ENCODE data around the gene OTP.
A peak's percentile ranks its signal among the peaks of the same experiment; 100 is the strongest.

The OTP gene

DNA sequence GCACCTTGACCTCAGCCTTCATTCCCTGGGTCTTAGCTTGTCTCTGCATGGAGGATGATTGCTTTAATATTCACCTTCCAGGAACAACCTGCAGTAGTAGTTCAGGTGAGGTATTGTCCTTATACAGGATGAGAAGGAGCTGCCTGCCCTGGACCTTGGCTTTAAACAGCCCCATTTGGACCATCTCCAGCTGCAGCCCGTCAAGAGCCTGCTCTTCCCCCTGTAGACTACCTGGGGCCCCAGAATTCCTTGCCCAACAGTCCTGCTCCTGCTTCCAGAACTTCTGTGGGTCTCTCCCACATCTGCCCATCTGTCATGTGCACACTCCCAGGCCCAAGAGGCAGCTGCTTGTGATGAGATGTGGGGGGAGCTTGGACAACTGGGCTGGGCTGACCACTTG, 12.2 kb upstream of the OTP start:
- no peak overlapping the region for H3K9ac ChIP-seq
- no peaks in the 10 kb centered on the region for H3K79me2 ChIP-seq
- no peaks in the 10 kb centered on the region for H3K27me3 ChIP-seq (ENCODE audit: control insufficient read depth, insufficient read depth, low read length)
- H3K4me3 ChIP-seq (ENCODE audit: low read depth, low read length): no peak overlapping the region
- H3K36me3 ChIP-seq (ENCODE audit: control insufficient read depth, insufficient read depth, low read length): no peaks in the 10 kb centered on the region
- H3K27ac ChIP-seq: no peak overlapping the region
- no peaks in the 10 kb centered on the region for H3K9me3 ChIP-seq (ENCODE audit: control insufficient read depth, low read length)
- H3K4me1 ChIP-seq: no peaks in the 10 kb centered on the region
- no peak overlapping the region for H3K4me2 ChIP-seq (ENCODE audit: low read length)
- H2AFZ ChIP-seq: no peak overlapping the region
- TF ChIP-seq, protein P1, sequence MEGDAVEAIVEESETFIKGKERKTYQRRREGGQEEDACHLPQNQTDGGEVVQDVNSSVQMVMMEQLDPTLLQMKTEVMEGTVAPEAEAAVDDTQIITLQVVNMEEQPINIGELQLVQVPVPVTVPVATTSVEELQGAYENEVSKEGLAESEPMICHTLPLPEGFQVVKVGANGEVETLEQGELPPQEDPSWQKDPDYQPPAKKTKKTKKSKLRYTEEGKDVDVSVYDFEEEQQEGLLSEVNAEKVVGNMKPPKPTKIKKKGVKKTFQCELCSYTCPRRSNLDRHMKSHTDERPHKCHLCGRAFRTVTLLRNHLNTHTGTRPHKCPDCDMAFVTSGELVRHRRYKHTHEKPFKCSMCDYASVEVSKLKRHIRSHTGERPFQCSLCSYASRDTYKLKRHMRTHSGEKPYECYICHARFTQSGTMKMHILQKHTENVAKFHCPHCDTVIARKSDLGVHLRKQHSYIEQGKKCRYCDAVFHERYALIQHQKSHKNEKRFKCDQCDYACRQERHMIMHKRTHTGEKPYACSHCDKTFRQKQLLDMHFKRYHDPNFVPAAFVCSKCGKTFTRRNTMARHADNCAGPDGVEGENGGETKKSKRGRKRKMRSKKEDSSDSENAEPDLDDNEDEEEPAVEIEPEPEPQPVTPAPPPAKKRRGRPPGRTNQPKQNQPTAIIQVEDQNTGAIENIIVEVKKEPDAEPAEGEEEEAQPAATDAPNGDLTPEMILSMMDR (IDR thresholded peaks at IDR 0.05): no peak

GRCh38 chr5:77649776-77650175, 11.3 kb upstream of the OTP start:
- H3K9ac ChIP-seq: no peak overlapping the region

GRCh38 chr5:77645995-77646639, 7.6 kb upstream of the OTP start:
- Histone ChIP-seq H2AFZ (no peak overlapping the region), H3K27me3 (ENCODE audit: control insufficient read depth, insufficient read depth, low read length) (peaks cover 25% of the 10 kb centered on the region), H3K4me1 (no peaks in the 10 kb centered on the region), H3K9ac (no peak overlapping the region), H3K4me2 (ENCODE audit: low read length) (no peak overlapping the region), H3K27ac (no peak overlapping the region), H3K36me3 (ENCODE audit: control insufficient read depth, insufficient read depth, low read length) (no peaks in the 10 kb centered on the region), H3K79me2 (no peaks in the 10 kb centered on the region), H3K9me3 (ENCODE audit: control insufficient read depth, low read length) (no peaks in the 10 kb centered on the region), H3K4me3 (ENCODE audit: low read depth, low read length) (no peak overlapping the region)
- TF ChIP-seq, protein P1 (IDR thresholded peaks at IDR 0.05): no peak

More at GRCh38 chr5:77649776-77650175, 11.3 kb upstream of the OTP start:
- no peaks in the 10 kb centered on the region for H3K4me1 ChIP-seq
- no peak overlapping the region for H2AFZ ChIP-seq
- H3K9me3 ChIP-seq (ENCODE audit: control insufficient read depth, low read length): no peaks in the 10 kb centered on the region
- H3K27me3 ChIP-seq (ENCODE audit: control insufficient read depth, insufficient read depth, low read length): no peaks in the 10 kb centered on the region
- H3K4me3 ChIP-seq (ENCODE audit: low read depth, low read length): no peak overlapping the region
- no peaks in the 10 kb centered on the region for H3K79me2 ChIP-seq
- no peak overlapping the region for H3K4me2 ChIP-seq (ENCODE audit: low read length)
- no peaks in the 10 kb centered on the region for H3K36me3 ChIP-seq (ENCODE audit: control insufficient read depth, insufficient read depth, low read length)
- H3K27ac ChIP-seq: no peak overlapping the region
- TF ChIP-seq, protein P1 (IDR thresholded peaks at IDR 0.05): no peak

DNA sequence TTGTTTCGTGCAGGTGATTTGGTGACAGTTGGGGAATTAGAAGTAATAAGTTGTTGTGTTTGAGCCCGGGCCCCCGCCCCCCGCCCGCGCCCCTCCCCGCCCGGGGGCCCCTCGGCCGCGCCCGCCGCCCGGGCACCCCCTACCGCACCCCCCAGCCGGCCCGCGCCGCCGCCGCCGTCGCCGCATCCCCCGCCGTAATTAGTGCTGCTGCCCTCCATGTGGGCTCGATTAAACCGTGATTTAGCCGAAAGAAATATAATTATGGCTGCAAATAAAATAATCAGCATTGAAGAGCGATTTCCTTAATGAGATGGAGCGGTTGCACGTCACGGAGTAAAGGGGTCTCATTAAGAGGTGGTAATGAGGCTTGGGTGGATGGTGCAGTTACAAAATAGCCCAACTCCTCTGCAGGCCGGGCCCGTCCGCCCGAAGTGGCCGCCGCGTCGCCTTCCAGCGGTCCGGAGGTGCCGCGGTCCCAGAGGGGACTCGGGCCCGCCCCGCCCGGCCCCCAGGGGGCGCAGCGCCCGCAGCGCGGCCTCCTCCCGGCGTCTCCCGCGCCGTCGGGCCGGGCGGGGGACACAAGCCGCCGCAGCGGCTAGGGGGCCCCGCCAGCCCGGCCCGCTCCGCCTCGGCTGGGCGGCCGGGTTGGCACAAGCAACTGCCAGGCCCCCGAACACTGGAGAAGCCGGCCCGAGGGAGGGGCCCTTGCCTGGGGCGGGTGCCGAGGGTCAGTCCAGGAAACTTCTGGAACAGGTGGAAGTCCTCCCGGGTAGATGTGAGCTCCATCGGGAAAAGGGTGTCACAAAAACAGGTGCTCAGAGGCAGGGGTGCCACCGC, 6.9 kb upstream of the OTP start:
- TF ChIP-seq, protein P1 (IDR thresholded peaks at IDR 0.05): no peak
- peaks cover 27% of the 10 kb centered on the region for H3K27me3 ChIP-seq (ENCODE audit: control insufficient read depth, insufficient read depth, low read length)
- H2AFZ ChIP-seq: peak overlapping the region; percentile 45
- H3K36me3 ChIP-seq (ENCODE audit: control insufficient read depth, insufficient read depth, low read length): no peaks in the 10 kb centered on the region
- H3K79me2 ChIP-seq: no peaks in the 10 kb centered on the region
- H3K9me3 ChIP-seq (ENCODE audit: control insufficient read depth, low read length): no peaks in the 10 kb centered on the region
- H3K4me3 ChIP-seq (ENCODE audit: low read depth, low read length): no peak overlapping the region
- no peak overlapping the region for H3K27ac ChIP-seq
- no peak overlapping the region for H3K9ac ChIP-seq
- peak overlapping the region; percentile 56 for H3K4me2 ChIP-seq (ENCODE audit: low read length)
- H3K4me1 ChIP-seq: no peaks in the 10 kb centered on the region

Measured in parathyroid adenoma (tissue), 2 donors.